Chondrocyte (in vitro differentiated cells): ENCODE results near the gene NAB1. TPM values are rescaled to one million over a fixed set of nuclear protein-coding genes. Genes with fewer than 3 reads are reported as not detected.
A peak's percentile ranks its signal among the peaks of the same experiment; 100 is the strongest.

Experiments used
- DNase-seq: peaks from one replicate; pipeline ENCODE4 v3.0.0; 2021; ENCODE audit warnings: mixed read lengths, low spot score
- H3K27ac Mint-ChIP-seq: one replicate; pipeline ENCODE4 v1.8.0; 2021; ENCODE audit warnings: mild to moderate bottlenecking, moderate library complexity, mixed read lengths; ENCODE audit not compliant: unreplicated experiment
- H3K27me3 Mint-ChIP-seq: 2 replicates; pipeline ENCODE4 v1.8.0; 2021; ENCODE audit warnings: low read depth, mixed read lengths
- H3K36me3 Mint-ChIP-seq: 2 replicates; pipeline ENCODE4 v1.8.0; 2021; ENCODE audit warnings: low read depth, mixed read lengths
- H3K4me1 Mint-ChIP-seq: 2 replicates; pipeline ENCODE4 v1.8.0; 2021; ENCODE audit warnings: low read depth, mild to moderate bottlenecking, mixed read lengths
- H3K4me3 Mint-ChIP-seq: one replicate; pipeline ENCODE4 v1.8.0; 2021; ENCODE audit warnings: mild to moderate bottlenecking, moderate library complexity, mixed read lengths; ENCODE audit not compliant: unreplicated experiment
- H3K9me3 Mint-ChIP-seq: 2 replicates; pipeline ENCODE4 v1.8.0; 2021; ENCODE audit warnings: low read depth, mixed read lengths
- total RNA-seq: library from RNA; stranded (reverse); gene quantifications from 3 replicates; pipeline ENCODE4 v1.2.1, GENCODE V29; 2021
- TF ChIP-seq, protein P1 (sequence below): fragments of 200-600 bp; sonication (generic); IDR thresholded peaks from 2 replicates; pipeline ENCODE4 v1.5.0; 2021; ENCODE audit warnings: antibody characterized with exemption, mild to moderate bottlenecking, moderate library complexity

Gene NAB1
- total RNA-seq, 1 donor from 2014 or later: 49.8 TPM

DNA sequence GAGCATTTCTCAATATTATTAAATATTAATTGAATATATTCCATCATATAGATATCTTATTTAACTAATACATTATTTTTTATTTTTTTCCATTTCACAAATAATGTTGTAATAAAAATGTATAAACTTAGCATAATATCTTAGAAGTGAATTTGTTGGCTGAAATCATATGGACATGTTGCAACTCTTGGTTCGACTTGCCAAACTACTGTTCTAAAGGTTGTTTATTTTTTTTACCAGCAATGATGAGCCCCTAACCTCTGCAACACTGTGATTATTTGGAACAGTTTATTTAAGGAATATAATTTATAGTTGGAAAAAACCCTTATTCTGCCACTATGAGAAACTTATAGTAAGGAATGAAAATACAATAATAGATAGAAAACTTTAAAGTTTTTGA is 8.8 kb upstream of the NAB1 start:
- Mint-ChIP-seq H3K9me3 (no peaks in the 10 kb centered on the region), H3K27me3 (no peaks in the 10 kb centered on the region), H3K27ac (no peak overlapping the region), H3K36me3 (no peaks in the 10 kb centered on the region), H3K4me3 (no peak overlapping the region), H3K4me1 (peaks cover 68% of the 10 kb centered on the region)
- DNase-seq: no peak
- TF ChIP-seq, protein P1, sequence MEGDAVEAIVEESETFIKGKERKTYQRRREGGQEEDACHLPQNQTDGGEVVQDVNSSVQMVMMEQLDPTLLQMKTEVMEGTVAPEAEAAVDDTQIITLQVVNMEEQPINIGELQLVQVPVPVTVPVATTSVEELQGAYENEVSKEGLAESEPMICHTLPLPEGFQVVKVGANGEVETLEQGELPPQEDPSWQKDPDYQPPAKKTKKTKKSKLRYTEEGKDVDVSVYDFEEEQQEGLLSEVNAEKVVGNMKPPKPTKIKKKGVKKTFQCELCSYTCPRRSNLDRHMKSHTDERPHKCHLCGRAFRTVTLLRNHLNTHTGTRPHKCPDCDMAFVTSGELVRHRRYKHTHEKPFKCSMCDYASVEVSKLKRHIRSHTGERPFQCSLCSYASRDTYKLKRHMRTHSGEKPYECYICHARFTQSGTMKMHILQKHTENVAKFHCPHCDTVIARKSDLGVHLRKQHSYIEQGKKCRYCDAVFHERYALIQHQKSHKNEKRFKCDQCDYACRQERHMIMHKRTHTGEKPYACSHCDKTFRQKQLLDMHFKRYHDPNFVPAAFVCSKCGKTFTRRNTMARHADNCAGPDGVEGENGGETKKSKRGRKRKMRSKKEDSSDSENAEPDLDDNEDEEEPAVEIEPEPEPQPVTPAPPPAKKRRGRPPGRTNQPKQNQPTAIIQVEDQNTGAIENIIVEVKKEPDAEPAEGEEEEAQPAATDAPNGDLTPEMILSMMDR: no peak

DNA sequence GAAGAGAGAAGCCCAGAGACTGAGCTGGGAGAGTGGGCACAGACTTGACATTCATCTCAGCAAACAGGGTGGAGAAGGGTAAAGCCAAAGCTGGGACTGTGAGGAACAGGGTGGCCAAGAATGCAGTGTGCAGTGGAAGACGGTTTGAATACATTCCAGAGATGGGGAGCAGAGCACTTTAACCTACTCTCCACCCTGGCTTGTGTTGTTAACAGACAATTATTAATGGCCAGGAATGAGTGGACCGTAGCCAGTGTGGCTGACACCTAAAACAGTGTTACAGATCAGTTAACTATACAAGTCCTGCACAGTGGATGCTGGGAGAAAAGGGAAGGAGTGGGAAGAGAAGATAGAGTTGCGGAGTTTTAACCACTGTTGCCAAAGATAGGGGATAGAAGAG is 7.4 kb upstream of the NAB1 start:
- H3K4me1 Mint-ChIP-seq: peaks cover 66% of the 10 kb centered on the region
- no peaks in the 10 kb centered on the region for H3K9me3 Mint-ChIP-seq
- peak overlapping the region; percentile 57 for H3K27ac Mint-ChIP-seq
- DNase-seq: no peak
- H3K36me3 Mint-ChIP-seq: no peaks in the 10 kb centered on the region
- H3K4me3 Mint-ChIP-seq: peak overlapping the region; percentile 20
- H3K27me3 Mint-ChIP-seq: no peaks in the 10 kb centered on the region
- TF ChIP-seq, protein P1: no peak

DNA sequence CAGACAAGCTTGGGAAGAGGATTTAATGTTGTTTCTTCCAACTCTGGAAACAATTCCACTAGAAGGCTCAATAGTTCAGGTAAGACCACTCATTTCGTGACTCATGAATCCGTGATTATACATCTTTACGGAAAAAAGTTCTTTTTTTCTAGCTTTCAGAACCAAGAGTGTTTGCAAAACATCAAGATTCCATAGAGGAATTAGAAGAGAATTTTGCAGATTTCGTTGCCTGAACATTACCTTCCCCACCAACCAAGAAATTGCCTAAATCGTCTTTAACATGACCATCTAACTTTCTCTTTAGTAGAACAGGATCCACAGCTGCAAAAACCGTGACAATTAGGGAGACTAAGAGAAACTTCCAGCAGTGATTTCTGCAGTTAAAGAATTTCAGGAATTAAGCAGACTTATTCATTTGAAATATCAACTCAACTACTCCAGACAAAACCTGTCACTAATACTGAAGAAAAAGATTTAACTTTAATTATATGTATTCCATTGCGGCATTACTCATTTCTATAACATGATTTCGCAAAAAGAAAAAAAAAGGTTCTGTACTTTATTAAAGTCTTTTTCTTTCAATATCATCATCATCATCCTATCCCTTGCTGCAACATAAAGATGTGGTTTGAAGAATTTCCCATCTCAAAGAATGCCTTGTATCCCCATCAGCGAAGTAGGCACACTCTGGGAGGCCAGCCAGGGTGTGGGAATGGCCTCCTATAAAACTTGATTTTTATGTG is 1.9 kb upstream of the NAB1 start:
- no peak for DNase-seq
- Mint-ChIP-seq H3K27ac (peak overlapping the region; percentile 84), H3K27me3 (no peaks in the 10 kb centered on the region), H3K36me3 (no peaks in the 10 kb centered on the region), H3K4me3 (peak overlapping the region; percentile 75), H3K9me3 (no peaks in the 10 kb centered on the region), H3K4me1 (peaks cover 59% of the 10 kb centered on the region)
- TF ChIP-seq, protein P1: no peak

DNA sequence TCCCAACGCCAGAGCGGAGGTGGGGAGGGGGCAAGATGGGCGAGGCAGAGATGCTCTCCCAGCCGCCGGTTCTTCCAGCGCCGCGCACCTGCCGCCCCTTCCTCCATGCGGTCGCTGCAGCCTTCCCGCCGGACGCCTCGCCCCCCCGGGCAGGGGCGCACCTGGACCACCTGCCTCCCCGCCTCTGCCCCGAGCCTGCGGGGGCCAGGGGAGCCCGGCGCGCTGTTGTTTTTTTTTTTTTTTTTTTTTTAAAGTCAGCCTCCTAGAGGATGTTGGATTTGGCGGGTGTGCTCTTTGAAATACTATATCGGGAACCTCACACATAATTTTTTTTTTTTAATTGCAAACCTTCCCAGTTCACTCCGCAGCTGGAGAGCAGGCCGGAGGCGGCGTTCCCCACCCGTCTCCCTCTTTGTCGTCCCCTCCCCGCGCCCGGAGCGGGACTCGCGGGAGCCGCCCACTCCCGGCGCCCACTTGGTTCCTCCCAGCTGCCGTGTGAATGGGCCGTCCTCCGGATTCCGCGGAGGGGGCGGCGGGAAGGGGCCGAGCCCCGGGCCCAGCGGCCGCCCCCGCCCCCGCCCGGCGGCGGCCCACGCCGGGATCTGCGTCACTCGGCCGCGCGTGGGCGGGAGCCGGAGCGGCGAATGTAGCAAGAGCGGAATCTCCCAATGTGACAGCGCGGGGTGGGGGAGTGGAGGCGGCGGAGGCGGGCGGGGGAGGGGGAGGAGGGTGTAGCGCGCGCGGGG is 421 bp upstream of the NAB1 start:
- Mint-ChIP-seq H3K4me3 (peak overlapping the region; percentile 75), H3K27me3 (no peaks in the 10 kb centered on the region), H3K4me1 (peaks cover 56% of the 10 kb centered on the region), H3K36me3 (no peaks in the 10 kb centered on the region), H3K27ac (peak overlapping the region; percentile 84), H3K9me3 (no peaks in the 10 kb centered on the region)
- DNase-seq: peak; percentile 95
- TF ChIP-seq, protein P1: no peak

DNA sequence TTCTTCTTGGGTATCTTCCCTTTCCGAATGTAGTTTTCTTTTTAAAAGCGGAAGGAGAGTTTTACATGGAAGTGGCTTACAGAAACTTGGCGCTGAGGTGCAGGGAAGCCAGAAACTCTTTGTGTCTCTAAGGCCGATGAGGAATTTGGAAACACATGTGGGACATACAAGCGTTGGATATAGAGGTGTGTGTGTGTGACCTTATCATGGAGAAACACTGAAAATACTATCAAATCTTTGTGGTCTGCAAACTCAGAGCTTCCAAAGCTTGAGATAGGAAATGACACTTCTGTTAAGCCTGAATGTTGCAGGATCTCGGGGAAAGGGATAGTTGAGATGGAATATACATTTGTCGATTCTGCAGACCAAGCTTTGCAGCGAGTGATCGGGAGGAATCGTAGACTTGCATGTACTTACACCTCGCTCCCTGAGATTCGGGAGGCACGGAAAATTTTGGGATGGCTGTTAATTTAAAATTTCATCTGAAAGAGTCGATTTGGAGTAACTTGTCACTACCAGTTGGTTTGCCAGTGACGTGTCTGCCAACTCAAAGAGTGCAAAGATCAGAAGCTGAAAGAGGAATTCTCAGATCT is 1.0 kb downstream of the NAB1 start:
- H3K27ac Mint-ChIP-seq: peak overlapping the region; percentile 87
- no peaks in the 10 kb centered on the region for H3K9me3 Mint-ChIP-seq
- DNase-seq: no peak
- peak overlapping the region; percentile 89 for H3K4me3 Mint-ChIP-seq
- peaks cover 45% of the 10 kb centered on the region for H3K4me1 Mint-ChIP-seq
- TF ChIP-seq, protein P1: no peak
- no peaks in the 10 kb centered on the region for H3K36me3 Mint-ChIP-seq
- H3K27me3 Mint-ChIP-seq: no peaks in the 10 kb centered on the region
